Left ventricle myocardium inferior (tissue), 1 donor: ENCODE data around the gene NAA80. TPM values are rescaled to one million over a fixed set of nuclear protein-coding genes. Genes with fewer than 3 reads are reported as not detected.

ENCODE experiments used
- DNase-seq: peaks from one replicate; pipeline ENCODE4 v3.0.0-alpha.2; 2020
- H3K27ac ChIP-seq: fragments of 200-600 bp; replicated peaks from 2 replicates; pipeline ENCODE4 v1.8.0; 2021
- H3K27me3 ChIP-seq: fragments of 200-600 bp; 2 replicates; pipeline ENCODE4 v1.8.0; 2021; ENCODE audit warnings: low read depth
- H3K36me3 ChIP-seq: fragments of 200-600 bp; 2 replicates; pipeline ENCODE4 v1.8.0; 2021
- H3K4me1 ChIP-seq: fragments of 200-600 bp; 2 replicates; pipeline ENCODE4 v1.8.0; 2021
- H3K4me3 ChIP-seq: fragments of 200-600 bp; 2 replicates; pipeline ENCODE4 v1.8.0; 2021; ENCODE audit warnings: mild to moderate bottlenecking, moderate library complexity
- H3K9me3 ChIP-seq: fragments of 200-600 bp; replicated peaks from 2 replicates; pipeline ENCODE4 v1.8.0; 2021
- CTCF ChIP-seq: fragments of 200-600 bp; IDR thresholded peaks from 2 replicates; pipeline ENCODE4 v1.8.0; 2021; ENCODE audit warnings: antibody characterized with exemption, mild to moderate bottlenecking, borderline replicate concordance
- intact Hi-C: fragments of 100-400 bp; cut with micrococcal nuclease; formaldehyde crosslinking; loops from one replicate; pipeline ENCODE4 v1.11.0; 2022
- total RNA-seq: library from RNA; stranded (reverse); fragmentation: NEBNext Ultra II Directional; extraction: Animal tissue kit (Norgen Biotek cat#: 25700); gene quantifications from one replicate; pipeline ENCODE4 v1.2.1, GENCODE V29; 2021
- donor health status: DM: no; HTN: yes; CAD: no; lungs with severe emphysema.

Gene NAA80
- total RNA-seq, 1 donor from 2014 or later, result 5.3 TPM

DNA sequence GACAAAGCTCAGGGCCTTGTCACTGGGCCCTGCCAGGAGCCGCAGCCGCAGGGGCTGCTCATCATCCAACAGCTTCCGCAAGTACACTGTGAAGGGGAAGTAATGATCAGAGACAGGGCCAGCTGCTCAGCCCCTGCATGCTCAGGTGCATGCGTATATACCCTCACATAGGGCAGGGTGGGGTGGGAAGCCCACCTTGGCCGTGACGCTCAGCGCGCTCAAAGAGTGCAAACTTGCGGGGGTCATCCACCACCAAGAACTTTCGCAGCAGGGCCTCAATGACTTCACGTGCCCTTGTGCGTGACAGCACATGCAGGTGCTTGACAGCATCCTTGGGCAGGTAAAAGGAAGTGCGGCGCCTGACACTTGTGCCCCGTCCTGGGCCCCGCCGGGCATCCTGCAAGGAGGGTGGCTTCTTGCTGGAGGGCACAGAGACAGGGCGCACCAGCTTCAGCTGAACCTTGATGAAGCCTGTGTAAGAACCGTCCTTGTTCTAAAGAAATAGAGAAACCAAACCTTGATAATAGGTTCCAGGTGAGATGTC, 32.2 kb upstream of the NAA80 start:
- no peak for TF ChIP-seq CTCF
- Histone ChIP-seq H3K9me3 (no peaks in the 10 kb centered on the region), H3K27ac (no peak overlapping the region), H3K36me3 (peaks cover 41% of the 10 kb centered on the region), H3K4me3 (no peak overlapping the region), H3K4me1 (peaks cover 90% of the 10 kb centered on the region), H3K27me3 (no peaks in the 10 kb centered on the region)
- DNase-seq, result no peak
- intact Hi-C loops, result no loop called here

DNA sequence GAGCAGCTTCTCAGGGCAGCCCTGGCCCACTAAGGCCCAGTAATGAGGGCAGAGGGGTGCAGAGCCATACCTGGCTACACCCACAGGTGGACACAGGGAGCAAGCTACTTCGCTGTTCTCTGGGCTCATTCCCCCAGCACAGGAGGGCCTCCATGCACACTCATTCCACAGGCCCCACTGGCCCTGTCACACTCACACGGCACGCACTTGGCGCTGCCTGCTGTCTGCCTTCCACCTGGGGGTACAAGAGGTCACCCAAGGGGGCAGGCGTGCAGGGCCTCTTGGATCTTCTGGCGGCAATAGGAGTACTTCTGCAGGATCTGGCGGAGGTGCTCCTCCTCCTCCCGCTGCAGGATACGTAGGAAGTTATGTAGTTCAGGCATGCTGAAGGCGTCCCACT, 31.1 kb upstream of the NAA80 start:
- H3K4me3 ChIP-seq, result no peak overlapping the region
- H3K9me3 ChIP-seq, result no peaks in the 10 kb centered on the region
- no peak for DNase-seq
- peaks cover 83% of the 10 kb centered on the region for H3K4me1 ChIP-seq
- intact Hi-C loops, result no loop called here
- no peak for TF ChIP-seq CTCF
- peaks cover 52% of the 10 kb centered on the region for H3K36me3 ChIP-seq
- no peak overlapping the region for H3K27ac ChIP-seq
- H3K27me3 ChIP-seq, result no peaks in the 10 kb centered on the region

DNA sequence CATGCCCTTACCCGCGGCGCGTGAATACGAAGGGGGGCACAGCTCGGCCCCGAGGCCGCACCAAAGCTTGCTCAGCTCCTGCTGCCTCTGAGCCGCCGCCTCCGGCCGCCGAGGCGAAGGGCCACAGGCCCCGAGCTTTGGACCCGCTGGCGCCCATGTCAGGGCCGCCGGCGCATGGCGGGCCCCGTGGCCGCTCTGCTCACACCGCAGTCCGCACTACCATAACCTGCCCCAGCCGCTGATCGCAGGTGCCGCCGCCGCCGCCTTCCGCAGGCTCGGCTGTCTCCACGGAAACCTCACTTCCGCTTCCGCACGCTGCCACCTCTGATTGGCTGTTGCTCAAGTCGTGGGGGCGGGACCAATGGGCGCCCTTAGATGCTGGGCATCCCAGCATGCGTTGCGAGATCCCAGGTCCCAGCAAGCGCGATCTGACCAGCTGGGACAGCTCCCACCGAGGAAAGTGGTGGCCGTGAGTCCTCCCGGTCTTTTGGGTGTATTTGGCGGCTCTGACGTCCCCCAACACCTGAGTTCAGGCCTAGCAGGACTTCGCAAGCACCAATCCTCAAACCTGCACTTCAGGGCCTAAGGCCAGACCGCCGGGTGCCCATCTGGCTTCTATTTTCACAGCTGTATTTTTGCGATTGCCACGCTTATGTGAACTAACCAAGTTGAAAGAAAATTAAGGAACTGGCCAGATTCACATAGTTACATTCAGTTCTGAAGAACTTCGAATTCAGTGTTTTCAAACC, 28.9 kb upstream of the NAA80 start, which contains the start of gene TUSC2:
Gene TUSC2 (minus strand): TSS at position 281 of the 749 bp plus-strand sequence. CDS start 124 bp downstream, at position 157.
- Histone ChIP-seq H3K9me3 (no peaks in the 10 kb centered on the region), H3K4me1 (peaks cover 83% of the 10 kb centered on the region), H3K4me3 (peak within 1 kb of the TSS; percentile 97), H3K36me3 (peaks cover 55% of the 10 kb centered on the region), H3K27me3 (no peaks in the 10 kb centered on the region), H3K27ac (peak within 1 kb of the TSS; percentile 89)
- no peak for TF ChIP-seq CTCF
- intact Hi-C loops, result no loop called here
- peak; percentile 97 for DNase-seq

- no peak for DNase-seq
- Histone ChIP-seq H3K4me3 (peak overlapping the region; percentile 97), H3K9me3 (no peaks in the 10 kb centered on the region), H3K4me1 (peaks cover 83% of the 10 kb centered on the region), H3K27ac (no peak overlapping the region), H3K36me3 (peaks cover 51% of the 10 kb centered on the region), H3K27me3 (no peaks in the 10 kb centered on the region)
- intact Hi-C loops, result no loop called here
- no peak for TF ChIP-seq CTCF
Observed at GRCh38 chr3:50327129-50327528, 27.9 kb upstream of the NAA80 start.

- no peak for DNase-seq
- Histone ChIP-seq H3K4me1 (peaks cover 83% of the 10 kb centered on the region), H3K4me3 (no peak overlapping the region), H3K36me3 (peaks cover 41% of the 10 kb centered on the region), H3K9me3 (no peaks in the 10 kb centered on the region), H3K27ac (no peak overlapping the region), H3K27me3 (no peaks in the 10 kb centered on the region)
- no peak for TF ChIP-seq CTCF
- intact Hi-C loops, result no loop called here
Observed at GRCh38 chr3:50326182-50326541, 27.0 kb upstream of the NAA80 start.
